C4-2B (cell line): ENCODE data around the gene PRPF6.

Experiments
- H3K27ac ChIP-seq: fragments of 450-650 bp; 2 replicates; pipeline ENCODE4 v1.5.1; 2017
- ZFX ChIP-seq: fragments of 450-650 bp; IDR thresholded peaks from 2 replicates; pipeline ENCODE4 v1.6.1; 2017
- TF ChIP-seq, protein P1 (sequence below): fragments of 450-650 bp; conservative IDR thresholded peaks from 2 replicates; pipeline ENCODE4 v1.5.1; 2017; ENCODE audit warnings: mild to moderate bottlenecking

The PRPF6 gene

DNA sequence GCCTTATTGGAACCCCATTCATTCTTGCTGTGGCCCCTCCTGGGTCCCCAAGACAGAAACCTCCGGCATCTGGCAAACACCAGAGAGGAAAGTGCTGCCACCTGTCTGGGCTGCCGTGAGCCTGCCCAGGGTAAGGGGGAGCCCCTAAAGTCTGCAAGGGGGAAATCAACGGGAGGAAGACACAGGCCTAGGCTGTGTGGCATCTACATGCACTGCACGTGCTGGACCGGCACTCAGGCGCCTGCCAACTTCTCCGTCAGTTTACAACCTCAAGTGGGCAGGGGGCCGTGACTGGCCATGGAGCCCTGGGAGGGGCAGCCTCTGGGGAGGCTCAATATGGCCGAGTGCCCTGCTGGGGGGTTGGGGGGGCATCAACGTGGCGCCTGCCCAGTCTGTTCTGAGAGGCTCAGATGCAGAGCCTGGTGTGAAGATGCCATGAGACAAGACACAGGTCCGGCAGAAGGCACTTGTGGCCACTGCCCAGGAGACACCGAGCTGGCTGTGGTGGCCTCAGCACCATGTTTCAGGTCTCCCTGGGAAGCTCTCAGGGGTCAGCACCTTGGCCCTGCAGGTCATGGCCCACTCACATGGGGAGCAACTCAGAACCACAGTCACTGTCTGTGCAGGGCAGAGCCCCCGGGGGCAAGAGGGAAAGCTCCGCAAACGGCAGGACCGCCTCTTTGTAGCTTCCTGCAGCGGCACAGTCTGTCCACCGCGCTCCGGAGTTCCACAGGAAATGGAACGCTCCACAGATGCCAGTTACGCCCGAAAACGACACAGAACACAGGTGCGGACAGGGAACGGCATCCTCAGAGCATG, 33.1 kb upstream of the PRPF6 start:
- H3K27ac ChIP-seq, result peak overlapping the region; percentile 28
- TF ChIP-seq ZFX, result no peak
- TF ChIP-seq, protein P1, sequence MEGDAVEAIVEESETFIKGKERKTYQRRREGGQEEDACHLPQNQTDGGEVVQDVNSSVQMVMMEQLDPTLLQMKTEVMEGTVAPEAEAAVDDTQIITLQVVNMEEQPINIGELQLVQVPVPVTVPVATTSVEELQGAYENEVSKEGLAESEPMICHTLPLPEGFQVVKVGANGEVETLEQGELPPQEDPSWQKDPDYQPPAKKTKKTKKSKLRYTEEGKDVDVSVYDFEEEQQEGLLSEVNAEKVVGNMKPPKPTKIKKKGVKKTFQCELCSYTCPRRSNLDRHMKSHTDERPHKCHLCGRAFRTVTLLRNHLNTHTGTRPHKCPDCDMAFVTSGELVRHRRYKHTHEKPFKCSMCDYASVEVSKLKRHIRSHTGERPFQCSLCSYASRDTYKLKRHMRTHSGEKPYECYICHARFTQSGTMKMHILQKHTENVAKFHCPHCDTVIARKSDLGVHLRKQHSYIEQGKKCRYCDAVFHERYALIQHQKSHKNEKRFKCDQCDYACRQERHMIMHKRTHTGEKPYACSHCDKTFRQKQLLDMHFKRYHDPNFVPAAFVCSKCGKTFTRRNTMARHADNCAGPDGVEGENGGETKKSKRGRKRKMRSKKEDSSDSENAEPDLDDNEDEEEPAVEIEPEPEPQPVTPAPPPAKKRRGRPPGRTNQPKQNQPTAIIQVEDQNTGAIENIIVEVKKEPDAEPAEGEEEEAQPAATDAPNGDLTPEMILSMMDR, result no peak

DNA sequence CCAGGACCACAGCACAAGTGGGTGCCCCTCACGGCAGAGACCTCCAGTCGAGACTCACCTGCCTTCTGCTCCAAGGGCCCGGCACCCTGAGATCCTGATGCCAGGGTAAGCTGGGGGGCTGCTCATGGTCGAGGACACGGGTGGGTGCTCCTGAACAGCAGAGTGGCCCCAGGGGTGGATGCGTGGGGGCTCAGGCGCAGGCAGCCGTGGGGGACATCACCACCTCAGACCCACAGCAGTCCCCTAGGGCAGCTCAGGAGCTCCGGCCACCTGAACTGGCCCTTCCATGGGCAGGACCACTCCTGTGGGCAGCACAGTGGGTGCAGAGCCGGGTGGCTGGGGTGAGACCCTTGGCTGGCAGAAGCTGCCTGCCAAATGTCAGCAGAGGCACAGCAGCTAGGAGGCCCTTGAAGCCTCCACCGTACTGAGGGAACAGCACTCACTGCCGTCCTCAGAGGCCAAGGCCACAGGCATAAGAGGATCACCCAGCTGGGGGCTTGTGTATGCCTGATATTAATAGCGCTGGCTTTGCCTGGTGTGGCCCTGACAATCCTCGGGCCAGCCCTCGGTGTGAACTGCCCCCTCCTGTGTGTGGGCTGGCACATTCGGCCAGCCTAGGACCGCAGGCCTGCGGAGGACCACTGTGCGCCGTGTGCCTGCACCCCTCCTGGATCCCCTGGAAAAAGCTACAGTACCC, 30.1 kb upstream of the PRPF6 start:
- no peak for TF ChIP-seq ZFX
- TF ChIP-seq, protein P1, result no peak
- H3K27ac ChIP-seq, result no peak overlapping the region

DNA sequence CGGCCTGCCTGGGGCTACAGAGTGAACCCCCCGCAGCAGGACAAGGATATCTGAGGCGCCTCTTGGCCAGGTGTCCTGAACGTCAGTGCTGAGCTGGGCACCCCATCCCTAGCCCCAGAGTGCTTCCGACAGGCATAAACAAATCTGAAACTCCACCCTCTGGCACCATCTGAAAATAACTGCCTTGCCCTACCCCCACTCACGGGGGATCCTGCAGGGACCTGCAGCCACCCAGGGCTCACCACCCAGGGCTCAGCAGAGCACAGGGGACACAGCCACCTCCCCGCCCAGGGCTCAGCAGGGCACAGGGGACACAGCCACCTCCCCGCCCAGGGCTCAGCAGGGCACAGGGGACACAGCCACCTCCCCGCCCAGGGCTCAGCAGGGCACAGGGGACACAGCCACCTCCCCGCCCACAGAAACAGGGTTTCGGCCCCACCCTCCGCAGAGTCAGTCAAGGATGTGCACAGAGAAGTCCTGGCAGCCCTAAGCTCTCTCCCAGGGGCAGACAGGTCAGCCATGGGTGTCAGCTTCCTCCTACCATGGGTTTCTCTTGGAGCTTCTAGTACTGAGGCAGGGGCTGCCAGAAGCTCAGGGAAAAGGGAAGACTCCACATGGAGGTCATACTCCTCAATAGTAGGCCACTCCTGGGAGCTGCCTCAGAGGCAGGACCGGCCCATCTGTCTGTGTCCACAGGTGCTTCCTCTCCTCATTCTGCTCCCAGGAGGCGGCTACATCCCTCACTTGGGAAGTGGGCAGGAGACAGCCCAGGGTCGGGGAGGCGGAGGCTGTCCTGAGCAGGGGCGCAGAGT, 29.3 kb upstream of the PRPF6 start:
- H3K27ac ChIP-seq, result no peak overlapping the region
- TF ChIP-seq, protein P1, result no peak
- TF ChIP-seq ZFX, result no peak

DNA sequence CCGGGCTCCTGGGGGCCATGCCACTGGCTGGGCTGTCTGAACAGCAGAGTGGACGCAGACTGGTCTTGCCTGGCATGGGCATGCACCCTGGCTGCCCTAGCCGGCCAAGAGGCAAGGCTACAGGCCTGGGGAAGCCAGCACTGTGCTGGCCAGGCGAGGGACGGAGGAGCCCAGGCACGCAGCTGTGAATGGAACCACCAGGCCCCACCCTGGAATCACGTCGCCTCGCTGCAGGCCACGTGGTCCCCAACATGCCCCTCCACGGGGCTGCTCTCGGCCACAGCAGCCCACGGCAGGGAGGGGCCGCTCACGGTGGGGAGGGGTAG, 28.8 kb upstream of the PRPF6 start:
- H3K27ac ChIP-seq, result no peak overlapping the region

DNA sequence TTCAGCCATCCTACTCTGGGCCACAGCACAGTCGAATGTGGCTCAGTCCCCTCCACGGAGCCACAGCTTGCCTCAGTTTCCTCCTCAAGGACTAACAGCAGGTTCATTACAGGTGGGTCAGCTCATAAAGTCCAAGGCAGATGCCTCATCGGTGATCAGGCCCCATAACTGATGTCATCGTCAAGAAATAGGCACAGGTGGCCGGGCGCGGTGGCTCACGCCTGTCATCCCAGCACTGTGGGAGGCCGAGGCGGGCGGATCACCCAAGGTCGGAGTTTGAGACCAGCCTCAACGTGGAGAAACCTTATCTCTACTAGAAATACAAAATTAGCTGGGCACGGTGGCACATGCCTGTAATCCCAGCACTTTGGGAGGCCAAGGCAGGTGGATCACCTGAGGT, 28.2 kb upstream of the PRPF6 start:
- TF ChIP-seq ZFX, result no peak
- TF ChIP-seq, protein P1, result no peak
- H3K27ac ChIP-seq, result no peak overlapping the region

More for the DNA sequence above, 28.8 kb upstream of the PRPF6 start:
- TF ChIP-seq ZFX, result no peak
- TF ChIP-seq, protein P1, result no peak

DNA sequence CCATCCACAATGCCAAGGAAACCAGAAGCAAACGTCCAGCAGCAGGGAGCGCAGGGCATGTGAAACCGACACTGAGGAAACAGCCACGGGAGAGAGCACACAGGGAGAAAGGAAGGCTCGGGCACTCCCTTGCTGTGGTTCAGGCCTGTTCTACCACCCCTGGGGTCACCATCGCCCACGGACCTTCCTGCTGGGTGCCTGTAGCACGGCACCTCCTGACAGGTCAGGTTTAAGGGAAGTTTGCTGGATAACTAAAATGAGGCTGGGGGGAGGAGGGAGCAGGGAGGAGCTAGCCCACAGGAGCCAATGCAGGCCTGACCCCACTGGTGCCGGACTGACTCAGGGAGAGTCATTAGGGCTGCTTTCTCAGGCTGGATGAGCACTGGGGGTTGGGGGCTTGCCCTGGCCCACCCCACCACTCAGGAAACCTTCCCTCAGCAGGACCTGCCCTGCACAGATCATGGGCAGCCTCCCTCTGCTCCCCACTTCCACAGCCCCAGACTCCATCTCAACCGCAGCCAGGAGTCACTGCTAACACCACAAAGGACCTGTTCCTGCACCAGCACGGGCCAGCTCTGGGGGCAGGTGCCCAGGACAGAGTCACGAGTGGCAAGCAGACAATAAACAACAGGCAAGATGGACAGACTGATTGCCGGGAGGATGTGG, 27.0 kb upstream of the PRPF6 start:
- no peak overlapping the region for H3K27ac ChIP-seq
- TF ChIP-seq, protein P1, result no peak
- TF ChIP-seq ZFX, result no peak
